VCaP (cell line): ENCODE results near the gene GNGT2.
A peak's percentile ranks its signal among the peaks of the same experiment; 100 is the strongest.
"Not testable (repeated sequence)": the region's sequence is repeated elsewhere in the genome, so short reads cannot be mapped to it uniquely, and the experiment has no call there.

Experiments used
- H3K27ac ChIP-seq: fragments of 450-650 bp; 2 replicates; pipeline ENCODE4 v1.5.1; 2017
- CTCF ChIP-seq: fragments of 450-650 bp; conservative IDR thresholded peaks from 2 replicates; pipeline ENCODE4 v1.5.1; 2017; ENCODE audit warnings: mild to moderate bottlenecking, moderate library complexity

GNGT2 gene

DNA sequence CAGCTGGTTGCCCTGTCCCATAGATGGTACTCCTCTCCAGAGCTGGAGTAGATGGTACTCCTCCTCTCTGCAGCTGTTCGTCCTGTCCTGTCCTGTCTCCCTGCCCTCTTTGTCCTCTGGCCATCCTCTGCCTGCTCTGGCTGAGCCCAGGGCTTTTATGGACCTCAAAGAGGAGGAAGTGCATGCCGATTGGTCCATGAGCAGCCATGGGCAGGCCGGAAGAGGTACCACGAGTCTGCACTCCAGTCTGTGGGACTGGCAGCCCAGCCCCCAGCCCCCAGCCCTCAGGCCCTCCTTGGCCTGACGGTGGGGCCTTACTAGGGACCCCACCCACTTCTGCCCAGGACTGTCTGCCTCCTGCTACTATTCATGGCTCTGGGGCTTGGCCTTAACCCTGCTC lies 27.0 kb downstream of the GNGT2 start:
- no peak for TF ChIP-seq CTCF
- no peak overlapping the region for H3K27ac ChIP-seq

DNA sequence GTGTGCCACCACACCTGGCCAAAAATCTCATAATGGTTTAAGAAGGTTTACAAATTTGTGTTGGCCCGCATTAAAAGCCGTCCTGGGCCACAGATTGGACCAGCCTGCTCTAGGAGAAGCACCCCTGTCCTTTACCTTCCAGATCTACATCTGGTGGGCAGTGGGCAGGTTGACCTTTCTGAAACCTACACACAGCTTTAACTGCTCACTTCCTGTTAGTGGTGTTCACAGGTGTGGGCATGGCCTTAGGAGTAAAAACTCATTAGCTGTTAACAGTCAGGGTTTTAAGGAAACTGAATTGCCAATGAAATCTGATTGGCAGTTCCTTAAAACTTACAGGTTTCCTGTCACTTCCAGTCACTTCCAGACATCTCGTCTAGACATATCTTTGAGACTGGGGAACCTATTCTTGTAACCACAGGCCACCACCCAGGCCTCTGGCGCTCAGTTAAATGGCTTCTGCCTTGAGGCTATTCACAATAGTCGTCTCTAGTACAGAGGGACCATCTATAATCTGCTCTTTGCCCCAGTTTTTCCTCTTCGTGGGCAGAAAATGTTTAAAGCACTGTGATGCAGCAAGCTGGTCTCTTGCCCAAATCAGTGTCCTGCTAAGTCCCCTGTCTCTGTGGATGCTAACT lies 29.3 kb downstream of the GNGT2 start:
- TF ChIP-seq CTCF: no peak
- no peak overlapping the region for H3K27ac ChIP-seq

- peak; percentile 74 for TF ChIP-seq CTCF
- no peak overlapping the region for H3K27ac ChIP-seq
These were observed 30.1 kb downstream of the GNGT2 start for GRCh38 chr17:49180303-49180702.

DNA sequence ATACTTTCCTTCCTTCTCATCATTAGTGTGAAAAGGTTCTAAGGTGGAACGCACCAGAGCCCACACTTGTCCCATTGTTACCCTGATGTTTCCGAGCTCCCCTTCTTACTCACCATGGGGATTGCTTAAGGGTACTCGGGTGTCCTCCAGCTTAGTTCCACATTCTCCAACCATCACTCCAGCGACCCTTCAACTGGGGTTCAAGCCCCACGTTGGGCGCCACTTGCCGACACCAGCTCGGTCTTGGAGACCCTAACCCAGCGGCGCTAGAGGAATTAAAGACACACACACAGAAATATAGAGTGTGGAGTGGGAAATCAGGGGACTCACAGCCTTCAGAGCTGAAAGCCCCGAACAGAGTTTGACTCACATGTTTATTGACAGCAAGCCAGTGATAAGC lies 34.4 kb downstream of the GNGT2 start:
- H3K27ac ChIP-seq: not testable (repeated sequence)

DNA sequence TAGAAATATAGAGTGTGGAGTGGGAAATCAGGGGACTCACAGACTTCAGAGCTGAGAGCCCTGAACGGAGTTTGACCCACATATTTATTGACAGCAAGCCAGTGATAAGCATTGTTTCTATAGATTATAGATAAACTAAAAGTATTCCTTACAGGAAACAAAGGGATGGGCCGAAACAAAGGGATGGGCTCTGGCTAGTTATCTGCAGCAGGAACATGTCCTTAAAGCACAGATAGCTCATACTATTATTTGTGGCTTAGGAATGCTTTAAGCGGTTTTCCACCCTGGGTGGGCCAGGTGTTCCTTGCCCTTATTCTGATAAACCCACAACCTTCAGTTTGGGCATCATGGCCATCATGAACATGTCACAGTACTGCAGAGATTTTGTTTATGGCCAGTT lies 39.7 kb downstream of the GNGT2 start:
- not testable (repeated sequence) for H3K27ac ChIP-seq

GRCh38 chr17:49170216-49170615 lies 40.2 kb downstream of the GNGT2 start:
- H3K27ac ChIP-seq: no peak overlapping the region
- TF ChIP-seq CTCF: no peak

- no peak for TF ChIP-seq CTCF
- no peak overlapping the region for H3K27ac ChIP-seq
These were observed 41.7 kb downstream of the GNGT2 start for GRCh38 chr17:49168706-49169105.

DNA sequence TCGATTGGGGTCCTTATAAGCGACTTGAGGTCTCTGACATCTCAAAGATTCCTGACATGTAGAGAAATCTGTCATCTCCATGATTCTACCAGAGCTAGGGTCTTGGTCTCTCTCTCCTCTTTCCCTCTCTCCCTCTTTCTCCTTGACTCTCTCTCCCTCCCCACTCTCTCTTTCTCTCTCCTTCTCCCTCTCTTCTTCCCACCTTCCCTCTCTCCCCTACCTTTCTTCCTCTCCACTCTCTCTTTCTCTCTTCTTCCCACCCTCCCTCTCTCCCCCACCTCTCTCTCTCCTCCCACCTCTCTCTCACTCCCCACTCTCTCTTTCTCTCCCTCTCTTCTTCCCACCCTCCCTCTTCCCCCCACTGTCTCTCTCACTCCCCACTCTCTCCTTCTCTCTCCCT lies 45.2 kb downstream of the GNGT2 start:
- no peak for TF ChIP-seq CTCF

GRCh38 chr17:49162866-49163265 lies 47.5 kb downstream of the GNGT2 start:
- no peak for TF ChIP-seq CTCF
- H3K27ac ChIP-seq: no peak overlapping the region

More for the DNA sequence above, 45.2 kb downstream of the GNGT2 start:
- H3K27ac ChIP-seq: no peak overlapping the region
